Skeletal muscle satellite cell (primary cell): Measurements from ENCODE around the gene ARPC4.

Source experiments
- H3K27me3 ChIP-seq: 2 replicates; pipeline ENCODE4 v1.7.0; 2013; ENCODE audit warnings: low read length; ENCODE audit not compliant: control insufficient read depth, insufficient read depth
- H3K36me3 ChIP-seq: 2 replicates; pipeline ENCODE4 v1.7.0; 2013; ENCODE audit warnings: mild to moderate bottlenecking, control low read depth, low read length; ENCODE audit not compliant: insufficient read depth
- H3K4me1 ChIP-seq: 2 replicates; pipeline ENCODE4 v1.7.0; 2013; ENCODE audit warnings: low read length; ENCODE audit not compliant: control insufficient read depth, insufficient read depth
- H3K4me2 ChIP-seq: 2 replicates; pipeline ENCODE4 v1.7.0; 2013; ENCODE audit warnings: mild to moderate bottlenecking, low read length
- H3K4me3 ChIP-seq: 2 replicates; pipeline ENCODE4 v1.7.0; 2013; ENCODE audit warnings: low read length
- H3K9ac ChIP-seq: 2 replicates; pipeline ENCODE4 v1.7.0; 2013; ENCODE audit warnings: mild to moderate bottlenecking, low read depth, low read length, moderate library complexity
- H3K9me3 ChIP-seq: replicated peaks from 2 replicates; pipeline ENCODE4 v1.7.0; 2013; ENCODE audit warnings: mild to moderate bottlenecking, control low read depth, low read length

The ARPC4 gene

GRCh38 chr3:9784965-9785364, 7.9 kb upstream of the ARPC4 start:
- H3K4me1 ChIP-seq, result no peaks in the 10 kb centered on the region
- H3K4me2 ChIP-seq, result no peak overlapping the region
- H3K4me3 ChIP-seq, result no peak overlapping the region
- H3K9ac ChIP-seq, result no peak overlapping the region
- peaks cover 54% of the 10 kb centered on the region for H3K36me3 ChIP-seq
- no peaks in the 10 kb centered on the region for H3K9me3 ChIP-seq
- no peaks in the 10 kb centered on the region for H3K27me3 ChIP-seq

- H3K4me2 ChIP-seq, result no peak overlapping the region
- H3K9me3 ChIP-seq, result no peaks in the 10 kb centered on the region
- H3K9ac ChIP-seq, result no peak overlapping the region
- H3K4me1 ChIP-seq, result no peaks in the 10 kb centered on the region
- peaks cover 53% of the 10 kb centered on the region for H3K36me3 ChIP-seq
- H3K27me3 ChIP-seq, result no peaks in the 10 kb centered on the region
- H3K4me3 ChIP-seq, result no peak overlapping the region
Observed at GRCh38 chr3:9785602-9786001, 7.3 kb upstream of the ARPC4 start.

- no peak overlapping the region for H3K4me2 ChIP-seq
- H3K9me3 ChIP-seq, result no peaks in the 10 kb centered on the region
- H3K27me3 ChIP-seq, result no peaks in the 10 kb centered on the region
- peaks cover 49% of the 10 kb centered on the region for H3K36me3 ChIP-seq
- no peak overlapping the region for H3K9ac ChIP-seq
- peaks cover 6% of the 10 kb centered on the region for H3K4me1 ChIP-seq
- no peak overlapping the region for H3K4me3 ChIP-seq
Observed at GRCh38 chr3:9786209-9786739, 6.6 kb upstream of the ARPC4 start.

GRCh38 chr3:9786825-9787669, 5.8 kb upstream of the ARPC4 start:
- H3K4me1 ChIP-seq, result peaks cover 14% of the 10 kb centered on the region
- no peaks in the 10 kb centered on the region for H3K9me3 ChIP-seq
- H3K4me3 ChIP-seq, result no peak overlapping the region
- no peak overlapping the region for H3K9ac ChIP-seq
- H3K27me3 ChIP-seq, result no peaks in the 10 kb centered on the region
- H3K36me3 ChIP-seq, result peaks cover 49% of the 10 kb centered on the region
- H3K4me2 ChIP-seq, result no peak overlapping the region

GRCh38 chr3:9787714-9788113, 5.2 kb upstream of the ARPC4 start:
- peaks cover 49% of the 10 kb centered on the region for H3K36me3 ChIP-seq
- no peak overlapping the region for H3K4me3 ChIP-seq
- H3K27me3 ChIP-seq, result no peaks in the 10 kb centered on the region
- no peak overlapping the region for H3K9ac ChIP-seq
- no peak overlapping the region for H3K4me2 ChIP-seq
- no peaks in the 10 kb centered on the region for H3K9me3 ChIP-seq
- peaks cover 15% of the 10 kb centered on the region for H3K4me1 ChIP-seq

GRCh38 chr3:9791127-9791526, 1.8 kb upstream of the ARPC4 start:
- peak overlapping the region; percentile 97 for H3K4me2 ChIP-seq
- H3K27me3 ChIP-seq, result no peaks in the 10 kb centered on the region
- no peaks in the 10 kb centered on the region for H3K9me3 ChIP-seq
- H3K4me3 ChIP-seq, result peak overlapping the region; percentile 99
- H3K36me3 ChIP-seq, result peaks cover 49% of the 10 kb centered on the region
- peaks cover 15% of the 10 kb centered on the region for H3K4me1 ChIP-seq
- H3K9ac ChIP-seq, result peak overlapping the region; percentile 98

- Histone ChIP-seq H3K27me3 (no peaks in the 10 kb centered on the region), H3K4me2 (peak overlapping the region; percentile 97), H3K36me3 (peaks cover 43% of the 10 kb centered on the region), H3K4me1 (peaks cover 15% of the 10 kb centered on the region), H3K9ac (peak overlapping the region; percentile 98), H3K4me3 (peak overlapping the region; percentile 99), H3K9me3 (no peaks in the 10 kb centered on the region)
Observed at GRCh38 chr3:9791790-9792404, 985 bp upstream of the ARPC4 start.

GRCh38 chr3:9793161-9793781, 389 bp downstream of the ARPC4 start:
- Histone ChIP-seq H3K27me3 (no peaks in the 10 kb centered on the region), H3K4me3 (peak overlapping the region; percentile 99), H3K4me2 (peak overlapping the region; percentile 97), H3K36me3 (peaks cover 47% of the 10 kb centered on the region), H3K4me1 (peaks cover 15% of the 10 kb centered on the region), H3K9ac (peak overlapping the region; percentile 98), H3K9me3 (no peaks in the 10 kb centered on the region)

- H3K9me3 ChIP-seq, result no peaks in the 10 kb centered on the region
- peaks cover 15% of the 10 kb centered on the region for H3K4me1 ChIP-seq
- peak overlapping the region; percentile 97 for H3K4me2 ChIP-seq
- peaks cover 51% of the 10 kb centered on the region for H3K36me3 ChIP-seq
- no peak overlapping the region for H3K4me3 ChIP-seq
- no peaks in the 10 kb centered on the region for H3K27me3 ChIP-seq
- H3K9ac ChIP-seq, result peak overlapping the region; percentile 98
Observed at GRCh38 chr3:9794400-9794799, 1.5 kb downstream of the ARPC4 start.

- Histone ChIP-seq H3K9ac (no peak overlapping the region), H3K4me1 (peaks cover 15% of the 10 kb centered on the region), H3K36me3 (peaks cover 53% of the 10 kb centered on the region), H3K4me2 (no peak overlapping the region), H3K9me3 (no peaks in the 10 kb centered on the region), H3K27me3 (no peaks in the 10 kb centered on the region), H3K4me3 (no peak overlapping the region)
Observed at GRCh38 chr3:9795207-9795606, 2.3 kb downstream of the ARPC4 start.

GRCh38 chr3:9797196-9797945, 4.5 kb downstream of the ARPC4 start:
- H3K9me3 ChIP-seq, result no peaks in the 10 kb centered on the region
- H3K36me3 ChIP-seq, result peaks cover 65% of the 10 kb centered on the region
- no peak overlapping the region for H3K9ac ChIP-seq
- no peak overlapping the region for H3K4me2 ChIP-seq
- no peak overlapping the region for H3K4me3 ChIP-seq
- no peaks in the 10 kb centered on the region for H3K27me3 ChIP-seq
- no peaks in the 10 kb centered on the region for H3K4me1 ChIP-seq
